GM23338 (cell line): ENCODE measurements around the gene WNT11.

Experiments used
- CREB1 ChIP-seq: fragments of 250-450 bp; sonication (Bioruptor Pico); IDR thresholded peaks from 2 replicates; pipeline ENCODE4 v1.5.0; 2020; ENCODE audit warnings: low read depth, mild to moderate bottlenecking, moderate library complexity
- CTCF ChIP-seq, 2 experiments: fragments of 200-600 bp in 1 of 2; sonication (generic) in 1 of 2; conservative IDR thresholded peaks; 2 replicates each; pipeline versions ENCODE4 v1.5.1 to v1.6.1; 2016 to 2017; ENCODE audit warnings: antibody characterized with exemption in 2 of 2, low read depth in 2 of 2, mild to moderate bottlenecking in 2 of 2, moderate library complexity in 1 of 2
- ETS1 ChIP-seq: IDR thresholded peaks from 2 replicates; pipeline ENCODE4 v1.6.1; 2016; ENCODE audit warnings: antibody characterized with exemption
- EZH2 ChIP-seq: fragments of 200-600 bp; sonication (generic); IDR thresholded peaks from one replicate; pipeline ENCODE4 v1.8.0; 2017; ENCODE audit warnings: antibody characterized with exemption, mild to moderate bottlenecking, low read depth; ENCODE audit not compliant: unreplicated experiment
- EZH2phosphoT487 ChIP-seq: fragments of 200-600 bp; sonication (generic); IDR thresholded peaks from one replicate; pipeline ENCODE4 v1.8.1; 2018; ENCODE audit warnings: antibody characterized with exemption; ENCODE audit not compliant: unreplicated experiment
- JUNB ChIP-seq: IDR thresholded peaks from one replicate; pipeline ENCODE4 v1.6.1; 2016; ENCODE audit warnings: antibody characterized with exemption; ENCODE audit not compliant: unreplicated experiment
- POLR2AphosphoS5 ChIP-seq: IDR thresholded peaks from 2 replicates; pipeline ENCODE4 v1.6.1; 2016; ENCODE audit warnings: antibody characterized with exemption, low read depth
- REST ChIP-seq: IDR thresholded peaks from one replicate; pipeline ENCODE4 v1.6.1; 2018; ENCODE audit warnings: antibody characterized with exemption; ENCODE audit not compliant: unreplicated experiment
- STAT1 ChIP-seq: IDR thresholded peaks from one replicate; pipeline ENCODE4 v1.6.1; 2016; ENCODE audit warnings: antibody characterized with exemption; ENCODE audit not compliant: unreplicated experiment
- ZNF114 ChIP-seq: fragments of 250-450 bp; sonication (Bioruptor Pico); IDR thresholded peaks from 2 replicates; pipeline ENCODE4 v1.5.0; 2020; ENCODE audit warnings: mild to moderate bottlenecking, moderate library complexity
- ZNF331 ChIP-seq: fragments of 250-450 bp; sonication (Bioruptor Pico); IDR thresholded peaks from 2 replicates; pipeline ENCODE4 v1.5.0; 2020; ENCODE audit warnings: low read depth, mild to moderate bottlenecking, moderate library complexity

- TF ChIP-seq CTCF (conservative IDR thresholded peaks at IDR 0.05; ENCODE audit: low read depth in 2 of 2) (no peak), ZNF331 (CRISPR knock-in tag) (no peak), POLR2AphosphoS5 (no peak), EZH2phosphoT487 (no peak), EZH2 (no peak), CREB1 (CRISPR knock-in tag) (no peak), STAT1 (no peak), REST (no peak), JUNB (no peak), ETS1 (no peak), ZNF114 (CRISPR knock-in tag) (no peak)
Observed at GRCh38 chr11:76147106-76147740, 59.1 kb downstream of the WNT11 start.
